CD4-positive, alpha-beta T cell treated with Interleukin-6 for 4 hours (primary cell): ENCODE data around the gene RAB3IP.
"Not testable (repeated sequence)": the region's sequence is repeated elsewhere in the genome, so short reads cannot be mapped to it uniquely, and the experiment has no call there.

Experiments used
- DNase-seq: peaks from one replicate; pipeline ENCODE4 v3.0.0-alpha.2; 2020; ENCODE audit warnings: mixed read lengths

RAB3IP gene

DNA sequence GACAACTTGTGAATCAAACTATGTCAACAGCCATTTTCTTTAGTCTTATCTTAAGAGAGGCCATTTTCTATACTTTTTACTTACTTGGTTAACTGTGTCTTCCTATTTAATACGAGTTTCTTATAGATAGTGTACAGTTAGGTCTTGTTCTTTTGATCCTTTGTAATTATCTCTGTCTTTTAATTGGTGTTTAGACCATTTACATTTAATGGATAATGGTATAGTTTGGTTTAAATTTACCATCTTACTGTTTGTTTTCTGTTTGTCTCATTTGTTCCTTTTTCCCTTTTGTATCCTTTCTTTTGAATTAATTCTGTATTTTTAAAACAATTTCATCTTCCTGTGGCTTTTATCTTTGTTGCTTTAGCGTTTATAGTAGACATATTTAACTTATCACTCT is 19.4 kb downstream of the RAB3IP start:
- DNase-seq, result no peak

DNA sequence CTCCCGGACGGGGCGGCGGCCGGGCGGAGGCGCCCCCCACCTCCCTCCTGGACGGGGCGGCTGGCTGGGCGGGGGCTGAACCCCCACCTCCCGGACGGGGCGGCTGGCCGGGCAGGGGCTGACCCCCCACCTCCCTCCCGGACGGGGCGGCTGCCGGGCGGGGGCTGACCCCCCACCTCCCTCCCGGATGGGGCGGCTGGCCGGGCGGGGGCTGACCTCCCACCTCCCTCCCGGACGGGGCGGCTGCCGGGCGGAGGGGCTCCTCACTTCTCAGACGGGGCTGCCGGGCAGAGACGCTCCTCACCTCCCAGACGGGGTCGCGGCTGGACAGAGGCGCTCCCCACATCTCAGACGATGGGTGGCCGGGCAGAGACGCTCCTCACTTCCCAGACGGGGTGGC is 20.9 kb downstream of the RAB3IP start:
- DNase-seq, result not testable (repeated sequence)

DNA sequence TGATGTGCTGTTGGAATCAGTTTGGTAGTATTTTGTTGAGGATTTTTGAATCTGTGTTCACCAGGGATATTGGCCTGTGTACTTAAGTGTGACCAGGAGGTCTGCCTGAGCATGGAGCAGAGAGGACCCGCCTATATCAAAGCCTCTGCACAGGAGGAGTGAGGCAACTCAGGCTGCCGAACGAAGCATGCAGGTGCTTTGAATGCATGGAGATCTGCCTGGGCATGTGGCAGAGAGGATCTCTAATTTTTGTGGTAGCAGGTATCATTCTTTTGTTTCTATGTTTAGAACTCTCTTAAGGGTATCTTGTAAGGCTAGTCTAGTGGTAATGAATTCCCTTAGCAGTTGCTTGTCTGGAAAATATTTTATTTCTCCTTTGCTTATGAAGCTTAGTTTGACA is 26.9 kb downstream of the RAB3IP start:
- DNase-seq, result no peak

DNA sequence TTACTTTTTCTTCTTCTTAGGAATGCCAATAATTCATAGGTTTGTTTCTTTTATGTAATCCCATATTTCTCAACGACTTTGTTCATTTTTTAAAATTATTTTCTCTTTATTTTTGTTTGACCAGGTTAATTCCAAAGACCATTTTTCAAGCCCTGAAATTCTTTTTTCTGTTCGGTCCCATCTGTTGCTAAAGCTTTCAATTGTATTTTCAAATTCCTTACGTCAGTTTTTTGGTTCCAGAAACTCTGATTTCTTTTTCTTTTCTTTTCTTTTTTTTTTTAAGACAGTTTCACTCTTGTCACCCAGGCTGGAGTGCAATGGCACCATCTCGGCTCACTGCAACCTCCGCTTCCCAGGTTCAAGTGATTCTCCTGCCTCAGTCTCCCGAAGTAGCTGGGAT is 27.6 kb downstream of the RAB3IP start:
- DNase-seq, result no peak

DNA sequence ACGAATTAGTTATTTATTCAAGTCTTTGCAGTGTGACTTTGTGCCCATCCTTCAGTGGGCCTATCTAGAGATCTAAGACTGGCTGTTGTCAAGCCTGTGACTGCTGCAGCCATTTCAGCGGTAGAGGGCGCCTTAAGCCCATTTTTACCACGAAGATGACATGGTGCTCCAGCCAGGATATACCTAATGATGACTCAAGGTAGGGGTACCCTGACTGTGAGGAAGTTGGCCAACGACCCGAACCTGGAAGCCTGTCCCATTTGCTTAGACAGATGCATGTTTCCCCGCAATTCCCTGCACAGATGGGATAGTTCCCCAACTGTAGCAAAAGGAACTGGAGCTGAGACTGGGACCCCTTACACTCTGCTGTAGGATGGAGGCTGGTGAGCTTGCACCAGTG is 41.3 kb downstream of the RAB3IP start:
- DNase-seq, result no peak

DNA sequence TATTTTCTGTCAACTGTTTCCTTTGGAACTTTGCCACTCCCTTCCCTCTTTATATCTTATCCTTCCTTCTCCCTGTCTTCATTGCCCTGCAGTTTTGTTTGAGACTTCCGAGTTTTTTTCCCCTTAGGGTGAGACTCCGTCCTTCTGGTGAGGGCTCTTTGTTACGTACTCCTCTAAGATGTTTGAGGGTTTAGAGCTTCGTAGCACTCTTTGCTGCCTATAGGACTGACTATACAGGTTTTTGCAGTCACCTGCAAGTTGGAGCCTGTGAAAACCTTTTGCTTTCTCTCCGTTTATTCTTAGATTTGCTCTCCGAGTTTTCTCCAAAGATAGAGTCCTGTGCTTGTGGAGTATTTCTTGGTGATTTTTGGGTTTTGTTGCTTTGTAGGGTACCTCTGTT is 44.7 kb downstream of the RAB3IP start:
- no peak for DNase-seq

DNA sequence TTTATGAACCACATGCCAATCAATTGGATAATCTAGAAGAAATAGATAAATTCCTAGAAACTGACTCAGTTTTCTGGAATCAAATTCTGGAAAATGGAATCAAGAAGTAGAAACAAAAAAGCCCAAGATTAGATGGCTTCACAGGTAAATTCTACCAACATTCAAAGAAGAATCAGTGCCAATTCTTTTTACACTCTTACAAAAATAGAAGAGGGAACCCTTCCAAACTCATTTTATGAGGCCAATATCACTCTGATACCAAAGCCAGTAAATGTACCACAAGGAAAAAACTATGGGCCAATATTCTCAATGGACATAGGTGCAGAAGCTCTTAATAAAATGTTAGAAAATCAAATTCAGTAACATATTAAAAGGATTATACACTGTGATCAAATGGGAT is 50.7 kb downstream of the RAB3IP start:
- no peak for DNase-seq

DNA sequence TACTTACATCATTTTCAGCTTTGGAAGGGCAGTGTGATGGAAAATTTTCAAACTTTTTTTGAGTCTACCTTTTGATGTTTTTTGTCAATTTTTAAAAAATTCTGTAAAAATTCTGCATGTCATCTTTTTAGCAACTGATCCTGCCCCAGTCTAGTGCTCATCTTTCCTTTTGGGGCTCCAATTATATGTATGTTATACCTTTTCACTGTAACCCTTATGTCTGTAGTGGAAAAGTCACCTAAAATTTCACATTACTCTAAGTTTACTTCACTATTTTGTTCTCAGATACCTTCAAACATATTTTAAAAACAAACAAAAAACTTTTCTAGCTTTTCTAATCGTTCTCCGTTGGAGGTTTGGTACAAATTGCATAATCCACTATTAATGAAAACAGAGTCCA is 53.9 kb downstream of the RAB3IP start:
- no peak for DNase-seq

DNA sequence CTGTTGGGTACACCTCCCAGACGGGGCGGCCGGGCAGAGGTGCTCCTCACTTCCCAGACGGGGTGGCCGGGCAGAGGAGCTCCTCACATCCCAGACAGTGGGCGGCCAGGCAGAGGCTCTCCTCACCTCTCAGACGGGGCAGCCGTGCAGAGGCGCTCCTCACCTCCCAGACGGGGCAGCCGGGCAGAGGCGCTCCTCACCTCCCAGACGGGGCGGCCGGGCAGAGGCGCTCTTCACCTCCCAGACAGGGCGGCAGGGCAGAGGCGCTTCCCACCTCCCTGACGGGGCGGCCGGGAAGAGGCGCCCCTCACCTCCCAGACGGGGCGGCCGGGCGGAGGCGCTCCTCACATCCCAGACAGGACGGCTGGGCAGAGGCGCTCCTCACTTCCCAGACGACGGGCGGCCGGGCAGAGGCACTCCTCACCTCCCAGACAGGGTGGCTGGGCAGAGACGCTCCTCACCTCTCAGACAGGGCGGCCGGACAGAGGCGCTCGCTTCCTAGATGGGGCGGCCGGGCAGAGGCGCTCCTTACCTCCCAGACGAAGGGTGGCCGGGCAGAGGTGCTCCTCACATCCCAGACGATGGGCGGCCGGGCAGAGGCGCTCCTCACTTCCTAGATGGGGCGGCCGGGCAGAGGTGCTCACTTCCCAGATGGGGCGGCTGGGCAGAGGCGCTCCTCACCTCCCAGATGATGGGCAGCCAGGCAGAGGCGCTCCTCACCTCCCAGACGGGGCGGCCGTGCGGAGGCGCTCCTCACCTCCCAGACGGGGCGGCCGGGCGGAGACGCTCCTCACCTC is 68.6 kb downstream of the RAB3IP start:
- not testable (repeated sequence) for DNase-seq

DNA sequence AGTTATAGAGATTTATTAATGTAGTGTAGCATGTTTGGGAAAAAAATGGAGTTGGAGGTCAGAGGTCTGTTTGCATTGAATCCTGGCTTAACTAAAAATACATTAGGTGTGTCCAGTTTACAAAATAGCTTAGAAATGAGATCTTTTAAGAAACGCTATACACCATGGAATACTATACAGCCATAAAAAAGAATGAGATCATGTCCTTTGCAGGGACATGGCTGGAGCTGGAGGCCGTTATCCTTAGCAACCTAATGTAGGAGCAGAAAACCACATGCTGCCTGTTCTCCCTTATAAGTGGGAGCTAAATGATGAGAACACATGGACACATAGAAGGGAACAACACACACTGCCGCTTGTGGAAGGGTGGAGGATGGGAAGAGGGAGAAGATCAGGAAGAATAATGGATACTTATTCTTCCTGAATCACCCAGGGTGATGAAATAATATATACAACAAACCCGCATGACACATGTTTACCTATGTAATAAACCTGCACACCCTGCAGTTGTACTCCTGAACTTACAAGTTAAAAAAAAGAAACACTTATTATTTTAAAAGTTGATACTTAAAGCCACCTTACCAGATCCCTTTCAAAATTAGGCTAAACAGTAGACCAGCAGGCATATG is 72.3 kb downstream of the RAB3IP start:
- no peak for DNase-seq

DNA sequence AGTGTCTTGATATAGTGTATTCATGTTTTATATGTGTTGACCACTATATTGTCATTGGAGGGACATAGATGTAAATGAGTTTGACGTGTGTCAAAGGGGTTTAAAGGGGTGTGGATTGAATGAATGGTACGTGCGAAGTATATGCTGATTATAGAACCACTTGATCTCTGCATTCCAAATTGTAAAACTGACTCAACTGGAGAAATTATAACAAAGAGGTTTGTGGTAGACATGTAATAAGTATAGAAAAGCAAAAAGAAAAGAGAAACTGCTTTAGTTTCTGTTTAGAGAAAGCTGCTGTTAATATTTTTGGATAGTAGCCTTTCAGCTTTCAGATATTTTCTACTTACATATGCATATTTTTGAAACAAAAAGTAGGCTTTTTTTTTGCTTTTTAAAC is 77.4 kb downstream of the RAB3IP start:
- no peak for DNase-seq

DNA sequence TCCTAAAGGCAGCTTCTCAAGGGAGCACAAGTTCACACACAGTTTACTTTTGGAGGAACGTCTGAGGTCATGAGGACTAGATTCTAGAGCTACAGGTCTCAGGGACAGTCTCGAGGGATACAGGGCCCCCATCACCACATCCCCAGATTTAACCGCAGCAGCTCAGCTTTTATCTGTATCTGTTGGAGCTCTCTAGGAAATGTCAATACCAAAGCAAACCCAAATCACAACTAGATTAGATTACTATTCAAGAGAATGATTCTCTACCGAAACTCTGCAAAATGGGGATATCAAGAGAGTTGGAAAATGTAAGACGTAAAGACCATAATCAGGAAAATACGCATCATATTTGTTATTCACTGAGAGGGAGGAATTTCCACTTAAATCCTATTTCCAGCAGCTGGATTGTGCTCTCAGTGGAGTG is 82.4 kb downstream of the RAB3IP start:
- DNase-seq, result no peak

DNA sequence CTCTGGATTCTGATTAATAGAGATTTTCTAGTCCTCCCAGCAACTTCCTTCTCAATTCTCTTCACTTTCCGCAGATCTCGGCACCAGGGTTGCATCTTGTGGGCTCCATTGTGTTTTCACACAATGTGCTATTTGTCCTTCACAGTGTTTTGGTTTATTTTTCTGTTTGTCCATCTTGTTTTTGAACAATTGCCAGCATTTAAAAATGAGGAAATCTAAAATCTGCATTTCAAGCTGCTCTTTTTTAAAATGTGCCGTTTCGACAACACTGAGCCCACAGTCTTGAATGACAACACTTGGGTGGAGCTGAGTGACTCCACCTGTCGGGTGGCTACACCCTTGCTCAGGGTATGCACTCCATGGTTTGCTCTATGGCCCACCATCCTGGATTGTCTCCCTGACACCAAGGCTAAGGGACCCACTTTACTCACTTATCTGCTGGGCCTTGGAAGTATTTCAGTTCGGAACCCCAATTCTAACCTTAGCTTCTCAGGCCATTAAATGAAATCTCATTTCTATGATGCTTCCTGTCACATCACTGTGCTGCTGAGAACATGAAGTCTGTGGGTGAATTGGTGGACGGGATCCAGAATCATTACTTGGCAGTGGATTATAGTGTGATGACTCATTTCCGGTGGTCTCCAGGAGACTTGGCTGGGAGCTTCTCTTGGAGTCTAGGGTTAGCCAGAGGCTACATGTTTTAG is 82.9 kb downstream of the RAB3IP start:
- no peak for DNase-seq

DNA sequence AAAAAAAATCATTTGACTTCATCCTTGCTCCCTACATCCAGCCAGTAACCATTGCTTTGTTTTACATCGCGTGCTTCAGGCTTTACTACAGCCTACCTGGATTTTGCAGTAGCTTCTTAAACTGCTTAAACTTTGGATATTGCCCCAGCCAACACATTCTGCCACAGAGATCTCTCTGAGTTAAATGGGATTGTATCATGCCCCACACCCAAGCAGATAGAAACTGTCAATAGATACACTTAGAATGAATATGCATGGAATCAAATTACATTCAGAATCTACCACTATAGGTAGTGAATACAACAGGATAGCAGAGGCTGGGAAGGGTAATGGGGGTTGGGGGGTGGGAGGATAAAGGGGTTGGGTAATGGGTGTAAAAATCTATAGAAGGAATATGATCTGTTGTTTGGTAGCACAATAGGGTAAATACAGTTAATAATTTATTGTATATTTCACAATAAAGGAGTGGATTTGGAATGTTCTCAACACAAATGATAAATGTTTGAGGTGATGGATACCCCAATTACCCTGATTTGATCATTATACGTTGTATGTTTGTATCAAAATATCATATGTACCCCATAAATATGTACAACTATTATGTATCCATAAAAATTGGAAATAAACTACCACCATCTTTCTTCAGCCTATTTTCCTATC is 83.7 kb downstream of the RAB3IP start:
- no peak for DNase-seq

DNA sequence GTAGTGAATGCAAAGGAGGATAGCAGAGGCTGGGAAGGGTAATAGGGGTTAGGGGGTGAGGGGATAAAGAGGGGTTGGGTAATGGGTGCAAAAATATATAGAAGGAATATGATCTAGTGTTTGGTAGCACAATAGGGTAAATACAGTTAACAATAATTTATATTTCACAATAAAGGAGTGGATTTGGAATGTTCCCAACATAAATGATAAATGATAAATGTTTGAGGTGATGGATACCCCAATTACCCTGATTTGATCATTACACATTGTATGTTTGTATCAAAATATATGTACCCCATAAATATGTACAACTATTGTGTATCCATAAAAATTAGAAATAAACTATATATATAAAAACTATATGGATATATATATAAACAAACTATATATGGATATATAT is 85.4 kb downstream of the RAB3IP start:
- DNase-seq, result no peak

DNA sequence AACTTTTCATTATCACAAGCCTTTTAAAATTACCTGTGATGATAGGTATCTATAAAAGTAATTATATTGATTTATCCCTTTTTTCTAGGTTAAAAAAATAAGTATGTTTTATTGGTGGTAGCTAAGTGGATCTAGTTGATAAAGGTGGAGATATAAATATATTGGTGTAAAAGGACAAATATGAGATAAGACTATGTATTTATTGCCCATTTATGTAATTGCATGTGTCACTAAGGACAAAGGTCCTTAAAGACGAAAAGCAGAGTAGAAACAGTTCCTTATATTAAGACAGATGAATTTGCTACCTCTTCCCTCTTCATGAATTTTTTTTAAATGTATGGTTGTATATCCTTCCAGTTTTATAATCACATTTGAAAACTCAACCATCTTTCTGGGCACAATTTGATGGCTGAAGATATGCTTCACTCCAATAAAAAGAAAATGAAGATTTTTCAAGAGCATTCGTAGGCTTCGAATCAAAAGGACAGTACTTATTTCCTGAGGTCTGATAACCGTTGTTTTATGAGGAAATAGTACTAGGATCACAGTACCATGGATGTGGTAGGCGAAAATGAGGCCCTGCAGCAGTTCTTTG is 86.4 kb downstream of the RAB3IP start, which contains the start of gene MYRFL:
MYRFL (plus strand) TSS at position 262 of the 595 bp plus-strand sequence; CDS start at position 553, 291 bp downstream.
- DNase-seq, result no peak

DNA sequence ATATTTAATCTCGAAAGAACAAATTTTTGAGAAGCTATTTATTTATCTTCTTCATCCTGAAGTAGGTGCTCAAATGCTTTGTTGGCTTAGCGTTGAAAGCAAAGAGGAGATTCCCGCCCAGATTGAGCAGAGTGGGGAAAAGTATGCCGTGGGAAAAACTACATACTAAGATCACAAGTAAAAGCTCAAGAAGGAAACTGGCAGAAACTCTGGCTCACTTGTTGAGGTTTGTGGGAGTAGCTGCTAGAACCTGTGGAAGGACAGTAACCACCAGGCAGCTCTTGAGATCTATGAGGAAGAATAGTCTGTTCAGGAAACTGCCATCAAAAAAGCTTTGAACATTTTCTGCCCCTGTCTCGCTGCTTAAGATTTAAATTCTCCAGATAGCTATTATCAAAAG is 90.2 kb downstream of the RAB3IP start:
- DNase-seq, result no peak

DNA sequence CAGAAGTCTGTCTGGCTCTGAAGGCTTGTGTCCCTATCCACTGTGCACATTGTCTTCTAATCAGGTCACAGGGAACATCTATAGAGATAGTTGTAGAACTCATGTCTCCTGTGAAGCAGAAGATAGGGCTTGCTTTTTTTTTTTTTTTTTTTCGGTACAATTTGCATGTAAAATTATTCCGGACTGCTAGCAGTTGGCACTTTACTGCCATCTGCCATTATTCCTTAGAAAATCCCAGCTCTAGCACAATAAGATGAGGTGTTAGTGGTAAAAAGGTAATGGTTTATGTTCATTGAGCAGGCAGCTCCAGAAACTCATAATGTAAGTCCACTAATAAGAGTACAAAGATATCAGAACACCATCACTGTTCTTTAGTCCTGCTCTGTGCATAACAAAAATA is 95.0 kb downstream of the RAB3IP start:
- DNase-seq, result no peak

DNA sequence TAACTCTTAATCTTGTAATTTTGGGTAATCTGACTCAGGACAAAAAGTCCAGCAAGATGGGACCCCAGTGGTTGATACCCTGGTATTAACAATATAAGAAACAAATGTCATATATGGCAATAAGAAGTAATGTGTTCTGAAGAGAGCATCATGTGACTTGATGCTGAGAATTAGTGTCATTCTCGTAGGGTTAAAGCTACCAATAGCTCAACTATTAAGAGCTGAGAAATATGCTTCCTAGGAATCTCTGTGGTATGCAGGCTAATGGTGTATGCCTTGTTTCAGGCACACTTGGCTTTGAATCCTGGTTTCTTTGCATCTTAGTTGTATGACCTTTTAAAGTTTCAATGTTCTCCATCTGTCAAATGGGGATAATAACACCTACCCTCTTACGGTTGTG is 95.5 kb downstream of the RAB3IP start:
- no peak for DNase-seq

DNA sequence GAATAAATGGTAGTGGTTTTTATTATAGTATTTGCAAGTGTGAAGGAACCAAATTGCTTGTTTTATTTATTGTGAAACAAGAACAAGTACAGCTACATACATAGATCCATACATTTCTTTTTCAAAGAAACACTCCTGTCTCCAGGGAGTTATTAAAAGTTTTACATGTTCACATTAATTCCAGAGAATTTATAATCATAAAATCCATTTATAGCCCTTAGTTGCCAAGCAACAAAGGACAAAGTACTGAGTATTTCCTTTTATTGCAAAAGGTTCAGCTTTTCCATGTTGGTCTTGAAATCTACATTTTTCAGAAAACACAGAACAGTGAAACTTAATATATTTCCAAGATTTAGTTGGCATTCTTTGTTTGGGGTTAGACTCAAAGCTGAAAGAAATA is 95.9 kb downstream of the RAB3IP start:
- no peak for DNase-seq

DNA sequence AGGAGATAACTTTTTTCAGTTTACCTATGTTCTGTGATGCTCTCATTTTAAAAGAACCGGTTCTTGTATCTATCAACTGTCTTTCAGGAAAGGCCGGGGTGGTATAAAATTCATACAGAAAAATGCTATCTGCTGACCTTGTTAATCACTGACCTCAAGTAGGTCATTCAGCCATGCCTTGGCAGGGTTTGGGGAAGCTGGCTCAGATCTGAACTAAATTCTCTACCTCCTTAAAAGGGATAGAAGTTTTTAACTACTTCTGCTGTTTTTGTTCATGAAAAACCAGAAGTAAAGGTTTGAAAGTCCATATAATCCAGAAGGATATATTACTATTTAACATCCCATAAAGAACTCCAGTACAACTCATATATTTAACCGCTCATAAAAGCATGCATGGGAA is 96.4 kb downstream of the RAB3IP start:
- no peak for DNase-seq

DNA sequence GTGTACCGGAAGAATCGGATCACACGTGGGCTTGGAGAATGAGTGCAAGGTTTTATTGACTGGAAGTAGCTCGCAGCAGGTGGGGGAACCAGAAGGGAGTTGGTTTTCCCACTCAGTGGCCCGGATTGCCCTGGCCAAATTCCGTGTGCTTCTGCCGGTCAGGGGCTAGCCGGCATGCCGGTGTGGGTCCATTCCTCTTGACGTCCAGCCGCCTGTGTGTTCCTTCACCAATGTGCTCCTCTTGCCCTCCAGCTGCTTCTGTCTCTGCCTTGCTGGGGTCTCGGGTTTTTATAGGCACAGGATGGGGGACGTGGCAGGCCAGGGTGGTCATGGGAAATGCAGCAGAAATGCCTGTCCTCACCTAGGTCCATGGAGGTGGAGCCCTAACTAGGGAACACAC is 97.4 kb downstream of the RAB3IP start:
- DNase-seq, result no peak

DNA sequence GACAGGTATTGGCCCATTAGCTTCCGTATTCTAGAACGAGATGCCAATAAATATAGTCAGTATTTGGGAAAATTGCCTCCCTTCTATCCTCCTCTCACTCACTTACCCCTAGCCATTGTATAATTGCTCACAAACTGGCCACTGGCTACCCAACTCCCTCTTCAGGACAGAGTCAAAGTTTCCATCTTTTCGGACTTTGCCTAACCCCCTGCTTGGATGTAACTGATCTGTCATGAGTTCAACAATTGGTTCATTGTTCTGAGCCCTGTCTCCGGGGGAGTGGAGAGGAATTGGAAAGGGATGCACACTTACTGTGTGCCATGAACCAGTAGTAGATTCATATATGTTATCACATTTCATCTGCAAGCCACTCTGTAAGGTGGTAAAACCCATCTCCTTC is 98.5 kb downstream of the RAB3IP start:
- DNase-seq, result no peak
